Renal cortex interstitium (tissue), 11 donors: ENCODE data around the gene IQGAP1. TPM values are rescaled to one million over a fixed set of nuclear protein-coding genes. Genes with fewer than 3 reads are reported as not detected.

Experiments
- DNase-seq, 11 donors: peaks; one replicate each; pipeline ENCODE4 v3.0.0-alpha.2; 2013; ENCODE audit warnings: low read depth in 9 of 11, low spot score in 4 of 11; ENCODE audit errors: extremely low read depth in 1 of 11
- polyA plus RNA-seq, 3 donors: library from polyadenylated mRNA; unstranded; fragments of 120-200 nt; gene quantifications; one replicate each; pipeline ENCODE4 v1.2.1, GENCODE V29; 2013; ENCODE audit not compliant: insufficient read length in 3 of 3

The IQGAP1 gene
- polyA plus RNA-seq, 3 donors = 150 to 171 (median 154) TPM

DNA sequence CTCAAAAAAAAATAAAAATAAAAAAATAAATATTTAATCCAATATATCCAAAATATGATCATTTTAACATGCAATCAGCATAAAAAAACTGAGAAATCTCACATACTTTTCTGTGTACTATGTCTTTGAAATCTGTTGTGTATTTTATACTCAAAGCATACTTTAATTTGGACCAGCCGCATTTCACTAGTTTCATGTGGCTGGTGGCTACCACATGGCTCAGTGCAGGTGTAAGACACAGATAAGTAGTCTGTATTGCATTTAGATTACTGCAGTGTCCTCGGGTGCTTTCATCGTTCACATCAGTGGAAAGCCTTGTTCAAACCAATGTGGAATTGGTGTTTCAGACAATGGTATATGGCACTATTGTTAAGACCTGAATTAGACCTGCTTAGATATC, 152.7 kb downstream of the IQGAP1 start:
- no peak for DNase-seq

DNA sequence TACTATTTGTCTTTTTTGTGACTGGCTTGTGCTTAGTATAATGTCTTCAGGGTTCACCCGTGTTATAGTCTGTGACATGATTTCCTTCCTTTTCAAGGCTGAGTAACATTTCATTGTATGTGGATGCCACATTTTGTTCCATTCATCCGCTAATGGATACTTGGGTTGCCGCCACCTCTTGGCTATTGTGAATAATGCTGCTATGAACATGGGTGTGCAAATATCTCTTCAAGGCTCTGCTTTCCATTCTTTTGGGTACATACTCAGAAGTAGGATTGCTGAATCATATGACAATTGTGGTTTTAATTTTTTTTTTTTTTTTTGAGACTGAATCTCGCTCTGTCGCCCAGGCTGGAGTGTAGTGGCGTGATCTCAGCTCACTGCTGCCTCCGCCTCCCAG, 157.1 kb downstream of the IQGAP1 start:
- no peak for DNase-seq

DNA sequence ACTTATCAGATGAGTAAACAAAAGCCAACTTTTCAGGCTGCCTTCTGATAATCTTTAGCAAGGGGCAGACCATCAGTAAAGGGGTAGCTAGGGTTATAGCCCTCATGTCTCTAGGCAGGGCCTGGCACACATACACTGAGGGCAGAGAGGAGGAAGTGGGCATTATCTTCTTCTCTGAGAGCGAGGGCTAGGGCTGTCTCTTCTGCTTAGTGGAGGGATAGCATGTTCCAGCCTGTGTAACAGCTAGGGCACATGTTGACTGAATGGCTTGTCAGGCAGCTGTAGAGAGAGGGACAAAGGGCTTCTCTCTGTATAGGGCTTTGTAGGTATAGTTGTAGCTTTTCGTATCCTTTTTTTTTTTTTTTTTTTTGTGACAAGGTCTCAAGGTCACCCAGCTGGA, 159.5 kb downstream of the IQGAP1 start:
- no peak for DNase-seq

DNA sequence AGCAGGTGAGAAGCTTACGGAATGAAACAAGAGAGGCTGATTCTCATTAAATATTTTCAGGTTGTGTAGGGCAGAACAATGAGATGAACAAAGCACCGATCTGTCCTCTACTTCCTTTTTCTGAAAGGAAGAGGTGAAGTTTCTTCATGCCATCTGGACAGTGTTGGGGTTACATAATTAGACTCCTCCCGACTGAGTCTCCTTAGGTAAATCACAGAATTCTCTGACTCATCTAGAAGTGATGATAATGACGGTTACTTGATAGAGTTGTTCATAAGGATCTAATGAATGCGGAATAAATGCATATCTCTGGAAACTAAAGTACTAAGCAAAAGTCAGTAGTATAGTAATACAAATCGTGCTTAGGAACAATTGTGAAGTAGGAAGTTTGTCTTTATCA, 162.9 kb downstream of the IQGAP1 start:
- DNase-seq = no peak

Other genes starting within 250 kb of the IQGAP1 start
- 10 to 100 TPM; 32.0 to 46.5 (median 44.4) TPM for gene SEMA4B, start 186.9 kb upstream of the IQGAP1 start, polyA plus RNA-seq
- gene CIB1, start 154.3 kb upstream of the IQGAP1 start, polyA plus RNA-seq = 10 to 100 TPM; 49.7 to 57.0 (median 55.4) TPM
- gene GDPGP1, start 154.0 kb upstream of the IQGAP1 start, polyA plus RNA-seq = 1 to 10 TPM; 3.5 to 5.3 (median 4.5) TPM
- under 1 TPM in 2 of 3 donors, not detected in 1; 0.20 to 0.80 TPM for gene TTLL13, start 138.7 kb upstream of the IQGAP1 start, polyA plus RNA-seq
- gene NGRN, start 122.6 kb upstream of the IQGAP1 start, polyA plus RNA-seq = 100 to 1,000 TPM; 108 to 123 (median 110) TPM
- 1 to 10 TPM; 4.0 to 5.1 (median 4.6) TPM for gene ZNF774, start 36.0 kb upstream of the IQGAP1 start, polyA plus RNA-seq
- gene CRTC3, start 141.7 kb downstream of the IQGAP1 start, polyA plus RNA-seq = 10 to 100 TPM; 29.1 to 35.4 (median 32.5) TPM